K562 (cell line): ENCODE measurements around the gene MAGIX. TPM values are rescaled to one million over a fixed set of nuclear protein-coding genes. Genes with fewer than 3 reads are reported as not detected.

ENCODE experiments used
- ELF4 ChIP-seq: fragments of 450-650 bp; formaldehyde crosslinking; IDR thresholded peaks from 2 replicates; pipeline ENCODE4 v1.4.0; 2022; ENCODE audit warnings: missing genetic modification characterization
- FIP1L1 ChIP-seq: fragments of 200-400 bp; formaldehyde crosslinking; IDR thresholded peaks from 2 replicates; pipeline ENCODE4 v1.6.1; 2018; ENCODE audit warnings: mild to moderate bottlenecking, low read depth, low read length; ENCODE audit not compliant: poor library complexity, severe bottlenecking
- HEY1 ChIP-seq: fragments of 250-450 bp; sonication (Bioruptor Pico); IDR thresholded peaks from 2 replicates; pipeline ENCODE4 v1.5.0; 2020; ENCODE audit warnings: mild to moderate bottlenecking, moderate library complexity, borderline replicate concordance
- MEF2A ChIP-seq: IDR thresholded peaks from 2 replicates; pipeline ENCODE4 v1.6.1; 2011; ENCODE audit warnings: low read depth, mild to moderate bottlenecking, low read length, moderate library complexity; ENCODE audit not compliant: control insufficient read depth
- NCOA2 ChIP-seq, 2 experiments: fragments of 450-650 bp; IDR thresholded peaks; 2 replicates each; pipeline ENCODE4 v1.6.1; 2018; ENCODE audit warnings: mild to moderate bottlenecking in 2 of 2, moderate library complexity in 1 of 2; ENCODE audit not compliant: partially characterized antibody in 2 of 2
- NCOR1 ChIP-seq: fragments of 450-650 bp; IDR thresholded peaks from 2 replicates; pipeline ENCODE4 v1.6.1; 2016; ENCODE audit warnings: mild to moderate bottlenecking, moderate library complexity
- NR4A1 ChIP-seq, 2 experiments: fragments of 250-450 bp in 1 of 2; fragments of 450-650 bp in 1 of 2; sonication (Bioruptor Pico) in 1 of 2; IDR thresholded peaks; 2 replicates each; pipeline versions ENCODE4 v1.4.0 to v1.6.1; 2016 to 2020; ENCODE audit warnings: mild to moderate bottlenecking in 2 of 2, missing compliant biosample characterization in 1 of 2, missing genetic modification characterization in 1 of 2, moderate library complexity in 1 of 2
- PHTF2 ChIP-seq: fragments of 250-450 bp; sonication (Bioruptor Pico); IDR thresholded peaks from 2 replicates; pipeline ENCODE4 v1.5.0; 2021; ENCODE audit warnings: mild to moderate bottlenecking
- RUNX1 ChIP-seq: sonication (generic); IDR thresholded peaks from 2 replicates; pipeline ENCODE4 v1.6.1; 2016; ENCODE audit warnings: antibody characterized with exemption, low read depth
- SRSF3 ChIP-seq: fragments of 200-400 bp; formaldehyde crosslinking; IDR thresholded peaks from 2 replicates; pipeline ENCODE4 v1.6.1; 2016; ENCODE audit warnings: mild to moderate bottlenecking, low read length, moderate library complexity; ENCODE audit not compliant: insufficient read depth
- TARDBP ChIP-seq: fragments of 450-650 bp; IDR thresholded peaks from 2 replicates; pipeline ENCODE4 v1.6.1; 2016
- TFAM ChIP-seq: fragments of 250-450 bp; sonication (Bioruptor Pico); conservative IDR thresholded peaks from 2 replicates; pipeline ENCODE4 v1.5.0; 2021; ENCODE audit warnings: mild to moderate bottlenecking, moderate library complexity
- ZBTB17 ChIP-seq: fragments of 450-650 bp; formaldehyde crosslinking; IDR thresholded peaks from 2 replicates; pipeline ENCODE4 v1.4.0; 2020; ENCODE audit warnings: mild to moderate bottlenecking
- ZMIZ1 ChIP-seq, 2 experiments: fragments of 150-350 bp in 1 of 2; IDR thresholded peaks; 2 replicates each; pipeline ENCODE4 v1.6.1; 2012 to 2016; ENCODE audit warnings: low read depth in 2 of 2, low read length in 2 of 2, mild to moderate bottlenecking in 1 of 2, moderate library complexity in 1 of 2
- ZNF398 ChIP-seq: fragments of 250-450 bp; sonication (Bioruptor Pico); IDR thresholded peaks from 2 replicates; pipeline ENCODE4 v1.8.0; 2021; ENCODE audit warnings: moderate library complexity, mild to moderate bottlenecking, inconsistent platforms
- ZNF695 ChIP-seq: fragments of 450-650 bp; formaldehyde crosslinking; IDR thresholded peaks from 2 replicates; pipeline ENCODE4 v1.4.0; 2020; ENCODE audit warnings: mild to moderate bottlenecking, moderate library complexity
- ZNF830 ChIP-seq: fragments of 250-450 bp; sonication (Bioruptor Pico); IDR thresholded peaks from 2 replicates; pipeline ENCODE4 v1.5.0; 2021; ENCODE audit warnings: mild to moderate bottlenecking
- polyA plus RNA-seq, 8 experiments: library from polyadenylated mRNA; depleted of rRNA in 4 of 8; stranded (reverse) in 5 of 8; unstranded in 3 of 8; fragments of >200 nt; fragmentation: Nextera tagmentation in 2 of 8; fragmentation: Illumina TruSeq in 1 of 8; extraction: Ambion mirVana in 2 of 8; extraction: Trizol in 1 of 8; gene quantifications; 2 replicates each; pipeline versions ENCODE4 v1.2.1 to v1.2.3, GENCODE V29; 2011 to 2014; ENCODE audit warnings: inconsistent platforms in 1 of 8, missing spikeins in 1 of 8
- total RNA-seq, 7 experiments: library from RNA; depleted of rRNA in 6 of 7; stranded (reverse); fragments of >200 nt in 6 of 7; fragmentation: Illumina TruSeq in 2 of 7; extraction: Trizol in 2 of 7; gene quantifications; 2 replicates each; pipeline versions ENCODE4 v1.2.1 to v1.2.3, GENCODE V29; 2011 to 2021; ENCODE audit warnings: low replicate concordance in 1 of 7
- TF ChIP-seq, protein P1 (sequence below): sonication (generic); formaldehyde crosslinking; IDR thresholded peaks from 2 replicates; pipeline ENCODE4 v1.8.1; 2023; ENCODE audit warnings: missing genetic modification reagents, mild to moderate bottlenecking, borderline replicate concordance

MAGIX gene
- total and polyA plus RNA-seq, 9 of the 15 experiments (the other 6 are each of a cell fraction or from before 2014, with no cell fraction given) = 0.08 to 3.5 (median 0.47) TPM

- TF ChIP-seq, protein P1, sequence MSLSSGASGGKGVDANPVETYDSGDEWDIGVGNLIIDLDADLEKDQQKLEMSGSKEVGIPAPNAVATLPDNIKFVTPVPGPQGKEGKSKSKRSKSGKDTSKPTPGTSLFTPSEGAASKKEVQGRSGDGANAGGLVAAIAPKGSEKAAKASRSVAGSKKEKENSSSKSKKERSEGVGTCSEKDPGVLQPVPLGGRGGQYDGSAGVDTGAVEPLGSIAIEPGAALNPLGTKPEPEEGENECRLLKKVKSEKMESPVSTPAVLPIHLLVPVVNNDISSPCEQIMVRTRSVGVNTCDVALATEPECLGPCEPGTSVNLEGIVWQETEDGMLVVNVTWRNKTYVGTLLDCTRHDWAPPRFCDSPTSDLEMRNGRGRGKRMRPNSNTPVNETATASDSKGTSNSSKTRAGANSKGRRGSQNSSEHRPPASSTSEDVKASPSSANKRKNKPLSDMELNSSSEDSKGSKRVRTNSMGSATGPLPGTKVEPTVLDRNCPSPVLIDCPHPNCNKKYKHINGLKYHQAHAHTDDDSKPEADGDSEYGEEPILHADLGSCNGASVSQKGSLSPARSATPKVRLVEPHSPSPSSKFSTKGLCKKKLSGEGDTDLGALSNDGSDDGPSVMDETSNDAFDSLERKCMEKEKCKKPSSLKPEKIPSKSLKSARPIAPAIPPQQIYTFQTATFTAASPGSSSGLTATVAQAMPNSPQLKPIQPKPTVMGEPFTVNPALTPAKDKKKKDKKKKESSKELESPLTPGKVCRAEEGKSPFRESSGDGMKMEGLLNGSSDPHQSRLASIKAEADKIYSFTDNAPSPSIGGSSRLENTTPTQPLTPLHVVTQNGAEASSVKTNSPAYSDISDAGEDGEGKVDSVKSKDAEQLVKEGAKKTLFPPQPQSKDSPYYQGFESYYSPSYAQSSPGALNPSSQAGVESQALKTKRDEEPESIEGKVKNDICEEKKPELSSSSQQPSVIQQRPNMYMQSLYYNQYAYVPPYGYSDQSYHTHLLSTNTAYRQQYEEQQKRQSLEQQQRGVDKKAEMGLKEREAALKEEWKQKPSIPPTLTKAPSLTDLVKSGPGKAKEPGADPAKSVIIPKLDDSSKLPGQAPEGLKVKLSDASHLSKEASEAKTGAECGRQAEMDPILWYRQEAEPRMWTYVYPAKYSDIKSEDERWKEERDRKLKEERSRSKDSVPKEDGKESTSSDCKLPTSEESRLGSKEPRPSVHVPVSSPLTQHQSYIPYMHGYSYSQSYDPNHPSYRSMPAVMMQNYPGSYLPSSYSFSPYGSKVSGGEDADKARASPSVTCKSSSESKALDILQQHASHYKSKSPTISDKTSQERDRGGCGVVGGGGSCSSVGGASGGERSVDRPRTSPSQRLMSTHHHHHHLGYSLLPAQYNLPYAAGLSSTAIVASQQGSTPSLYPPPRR (CRISPR knock-in tag) = no peak
- no peak for TF ChIP-seq ELF4 (CRISPR knock-in tag)
- no peak for TF ChIP-seq ZMIZ1 (IDR thresholded peaks at IDR 0.05; ENCODE audit: low read depth in 2 of 2, low read length in 2 of 2)
- no peak for TF ChIP-seq MEF2A
- no peak for TF ChIP-seq FIP1L1
- no peak for TF ChIP-seq NR4A1 (CRISPR knock-in tag; IDR thresholded peaks at IDR 0.05)
- TF ChIP-seq NR4A1 (tag; IDR thresholded peaks at IDR 0.05) = no peak
- no peak for TF ChIP-seq ZNF398 (CRISPR knock-in tag)
- no peak for TF ChIP-seq TARDBP
- no peak for TF ChIP-seq HEY1 (CRISPR knock-in tag)
- TF ChIP-seq NCOA2 (IDR thresholded peaks at IDR 0.05; ENCODE audit: partially characterized antibody in 2 of 2) = no peak
- no peak for TF ChIP-seq ZBTB17 (CRISPR knock-in tag)
- TF ChIP-seq ZNF695 = no peak
- no peak for TF ChIP-seq SRSF3
- no peak for TF ChIP-seq TFAM (CRISPR knock-in tag)
- TF ChIP-seq NCOR1 = no peak
- TF ChIP-seq ZNF830 (CRISPR knock-in tag) = no peak
- no peak for TF ChIP-seq PHTF2 (CRISPR knock-in tag)
- no peak for TF ChIP-seq RUNX1
Measured at GRCh38 chrX:49190821-49191573, 28.4 kb downstream of the MAGIX start (continued).
